Measurements from ENCODE around the gene FBXO3.
"Not testable (repeated sequence)": the region's sequence is repeated elsewhere in the genome, so short reads cannot be mapped to it uniquely, and the experiment has no call there.

FBXO3 gene

GRCh38 chr11:33790040-33790439, 15.7 kb upstream of the FBXO3 start:
- Histone ChIP-seq H3K4me2 (no peak overlapping the region), H2AFZ (ENCODE audit: low read depth) (no peak overlapping the region)
- TF ChIP-seq CTCF (conservative IDR thresholded peaks at IDR 0.05; ENCODE audit: low read depth, low read length): no peak

GRCh38 chr11:33788095-33788494, 13.8 kb upstream of the FBXO3 start:
- H3K4me1 ChIP-seq (ENCODE audit: low read depth, poor library complexity, severe bottlenecking); H3K27me3 ChIP-seq (ENCODE audit: insufficient read depth, low read depth); H3K9ac ChIP-seq; H2AFZ ChIP-seq (ENCODE audit: low read depth); H3K4me2 ChIP-seq; H4K20me1 ChIP-seq (ENCODE audit: insufficient read depth); H3K27ac ChIP-seq; H3K36me3 ChIP-seq (ENCODE audit: insufficient read depth); H3K4me3 ChIP-seq (IDR thresholded peaks at IDR 0.05; ENCODE audit: insufficient read depth, low read depth, low read length); H3K79me2 ChIP-seq (ENCODE audit: insufficient read depth, low read depth): not testable (repeated sequence)

More at GRCh38 chr11:33790040-33790439, 15.7 kb upstream of the FBXO3 start:
- H3K9ac ChIP-seq: no peak overlapping the region
- H3K4me3 ChIP-seq (IDR thresholded peaks at IDR 0.05; ENCODE audit: insufficient read depth, low read depth, low read length): no peak overlapping the region
- H3K4me1 ChIP-seq (ENCODE audit: low read depth, poor library complexity, severe bottlenecking): peaks cover 9% of the 10 kb centered on the region
- H4K20me1 ChIP-seq (ENCODE audit: insufficient read depth): no peaks in the 10 kb centered on the region
- no peak overlapping the region for H3K27ac ChIP-seq
- no peaks in the 10 kb centered on the region for H3K27me3 ChIP-seq (ENCODE audit: insufficient read depth, low read depth)
- no peaks in the 10 kb centered on the region for H3K79me2 ChIP-seq (ENCODE audit: insufficient read depth, low read depth)
- no peaks in the 10 kb centered on the region for H3K36me3 ChIP-seq (ENCODE audit: insufficient read depth)

GRCh38 chr11:33787076-33787475, 12.8 kb upstream of the FBXO3 start:
- H3K79me2 ChIP-seq (ENCODE audit: insufficient read depth, low read depth): no peaks in the 10 kb centered on the region
- peaks cover 9% of the 10 kb centered on the region for H3K4me1 ChIP-seq (ENCODE audit: low read depth, poor library complexity, severe bottlenecking)
- H3K4me2 ChIP-seq: no peak overlapping the region; the same call in 1 of the 2 replicates
- no peaks in the 10 kb centered on the region for H3K27me3 ChIP-seq (ENCODE audit: insufficient read depth, low read depth)
- H4K20me1 ChIP-seq (ENCODE audit: insufficient read depth): no peaks in the 10 kb centered on the region
- no peak overlapping the region for H3K9ac ChIP-seq
- no peak overlapping the region for H3K27ac ChIP-seq
- no peaks in the 10 kb centered on the region for H3K36me3 ChIP-seq (ENCODE audit: insufficient read depth)
- peak overlapping the region; percentile 7; the same call in 1 of the 2 replicates for H2AFZ ChIP-seq (ENCODE audit: low read depth)
- no peak overlapping the region for H3K4me3 ChIP-seq (IDR thresholded peaks at IDR 0.05; ENCODE audit: insufficient read depth, low read depth, low read length)
- no peak for TF ChIP-seq CTCF (conservative IDR thresholded peaks at IDR 0.05; ENCODE audit: low read depth, low read length)

- no peak overlapping the region for H3K4me3 ChIP-seq (IDR thresholded peaks at IDR 0.05; ENCODE audit: insufficient read depth, low read depth, low read length)
- TF ChIP-seq CTCF (conservative IDR thresholded peaks at IDR 0.05; ENCODE audit: low read depth, low read length): no peak
- H3K4me1 ChIP-seq (ENCODE audit: low read depth, poor library complexity, severe bottlenecking): peaks cover 9% of the 10 kb centered on the region
- H2AFZ ChIP-seq (ENCODE audit: low read depth): no peak overlapping the region
- H3K27me3 ChIP-seq (ENCODE audit: insufficient read depth, low read depth): no peaks in the 10 kb centered on the region
- no peaks in the 10 kb centered on the region for H4K20me1 ChIP-seq (ENCODE audit: insufficient read depth)
- H3K27ac ChIP-seq: no peak overlapping the region
- no peak overlapping the region for H3K4me2 ChIP-seq
- H3K36me3 ChIP-seq (ENCODE audit: insufficient read depth): no peaks in the 10 kb centered on the region
- no peaks in the 10 kb centered on the region for H3K79me2 ChIP-seq (ENCODE audit: insufficient read depth, low read depth)
- no peak overlapping the region for H3K9ac ChIP-seq
Observed at GRCh38 chr11:33785609-33786008, 11.3 kb upstream of the FBXO3 start.

- TF ChIP-seq CTCF (conservative IDR thresholded peaks at IDR 0.05; ENCODE audit: low read depth, low read length): no peak
- Histone ChIP-seq H2AFZ (ENCODE audit: low read depth) (no peak overlapping the region), H3K4me3 (IDR thresholded peaks at IDR 0.05; ENCODE audit: insufficient read depth, low read depth, low read length) (no peak overlapping the region), H3K36me3 (ENCODE audit: insufficient read depth) (no peaks in the 10 kb centered on the region), H3K79me2 (ENCODE audit: insufficient read depth, low read depth) (no peaks in the 10 kb centered on the region), H3K4me1 (ENCODE audit: low read depth, poor library complexity, severe bottlenecking) (peaks cover 32% of the 10 kb centered on the region), H4K20me1 (ENCODE audit: insufficient read depth) (no peaks in the 10 kb centered on the region), H3K27ac (no peak overlapping the region), H3K9ac (no peak overlapping the region), H3K27me3 (ENCODE audit: insufficient read depth, low read depth) (no peaks in the 10 kb centered on the region), H3K4me2 (no peak overlapping the region)
Observed at GRCh38 chr11:33779849-33780528, 5.7 kb upstream of the FBXO3 start.
